Right cardiac atrium (tissue), 5 donors: Measurements from ENCODE around the gene CHMP1A. TPM values are rescaled to one million over a fixed set of nuclear protein-coding genes. Genes with fewer than 3 reads are reported as not detected.
"Not testable (repeated sequence)": the region's sequence is repeated elsewhere in the genome, so short reads cannot be mapped to it uniquely, and the experiment has no call there.

Experiments used
- ATAC-seq, 2 donors: fragments of 200-7000 bp; cut with Tn5 transposase; one replicate each; pipeline versions ENCODE4 v1.8.0 to v1.9.1; 2020; ENCODE audit warnings: moderate library complexity in 2 of 2, mild to moderate bottlenecking in 1 of 2
- DNase-seq, 3 donors: peaks; one replicate each; pipeline ENCODE4 v3.0.0-alpha.2; 2020
- H3K27ac ChIP-seq: one replicate; pipeline ENCODE4 v1.5.1; 2013; ENCODE audit warnings: mild to moderate bottlenecking, low read length, control low read depth, moderate library complexity
- H3K27me3 ChIP-seq: one replicate; pipeline ENCODE4 v1.6.1; 2013; ENCODE audit not compliant: control insufficient read depth, insufficient read depth
- H3K4me1 ChIP-seq: one replicate; pipeline ENCODE4 v1.6.1; 2013; ENCODE audit warnings: low read length; ENCODE audit not compliant: control insufficient read depth, insufficient read depth
- H3K4me3 ChIP-seq: one replicate; pipeline ENCODE4 v1.5.1; 2013; ENCODE audit warnings: low read length, control low read depth
- H3K9me3 ChIP-seq: one replicate; pipeline ENCODE4 v1.6.1; 2013; ENCODE audit warnings: low read length; ENCODE audit not compliant: control insufficient read depth
- WGBS: extraction: QIAGEN DNeasy Blood & Tissue Kit; methylation state at CpG from one replicate; pipeline ENCODE4 v1.1.7; 2013; 5-methylcytosine and 5-hydroxymethylcytosine counted together
- intact Hi-C, 4 donors: fragments of 100-400 bp; cut with DNase I; formaldehyde crosslinking; loops; one replicate each; pipeline versions ENCODE4 v1.11.0 to v1.14.0; 2022 to 2023
- long read RNA-seq, 4 donors: library from polyadenylated mRNA; unstranded; transcript quantifications; one replicate each; pipeline ENCODE4 v2.0.0, GENCODE V29; 2020 to 2021
- polyA plus RNA-seq: library from polyadenylated mRNA; stranded (reverse); fragments of 200-250 nt; gene quantifications from one replicate; pipeline ENCODE4 v1.2.3, GENCODE V29; 2013
- total RNA-seq, 4 donors: library from RNA; stranded (reverse); fragmentation: NEBNext Ultra II Directional; extraction: Animal tissue kit (Norgen Biotek cat#: 25700); gene quantifications; one replicate each; pipeline ENCODE4 v1.2.1, GENCODE V29; 2021
- donor health status: healthy with polysubstance abuse.
- donor health status: DM: no; HTN: yes; CAD: no.
- donor health status: DM: no; HTN: no; CAD: no.
- donor health status: DM: no; HTN: yes; CAD: no; lungs with severe emphysema.
- donor health status: DM: yes; HTN: yes; CAD: no.

CHMP1A gene
- 10 to 100 TPM; 36.2 to 48.8 (median 38.7) TPM for total RNA-seq
- polyA plus RNA-seq = 35.1 TPM
- long read RNA-seq, donor 1, transcript CHMP1A-202 (6 exons, 2,295 nt) = major isoform, 7 of 140 reads
- long read RNA-seq, donor 1, partial matches to known transcripts = 1 of 140 reads
- long read RNA-seq, donor 1, other reads (novel, unspliced or antisense) = 127 of 140 reads
- long read RNA-seq, donor 2, partial matches to known transcripts = 1 of 96 reads
- long read RNA-seq, donor 2, other reads (novel, unspliced or antisense) = 88 of 96 reads
- long read RNA-seq, donor 3, transcript CHMP1A-206 (4 exons, 812 nt) = minor isoform, 7 of 492 reads
- long read RNA-seq, donor 3, transcript CHMP1A-202 (6 exons, 2,295 nt) = major isoform, 20 of 492 reads
- long read RNA-seq, donor 3, transcript CHMP1A-204 (2 exons, 2,007 nt) = minor isoform, 6 of 492 reads
- long read RNA-seq, donor 3, partial matches to known transcripts = 6 of 492 reads
- long read RNA-seq, donor 3, other reads (novel, unspliced or antisense) = 453 of 492 reads
- long read RNA-seq, donor 4, partial matches to known transcripts = 3 of 108 reads
- long read RNA-seq, donor 4, other reads (novel, unspliced or antisense) = 99 of 108 reads

DNA sequence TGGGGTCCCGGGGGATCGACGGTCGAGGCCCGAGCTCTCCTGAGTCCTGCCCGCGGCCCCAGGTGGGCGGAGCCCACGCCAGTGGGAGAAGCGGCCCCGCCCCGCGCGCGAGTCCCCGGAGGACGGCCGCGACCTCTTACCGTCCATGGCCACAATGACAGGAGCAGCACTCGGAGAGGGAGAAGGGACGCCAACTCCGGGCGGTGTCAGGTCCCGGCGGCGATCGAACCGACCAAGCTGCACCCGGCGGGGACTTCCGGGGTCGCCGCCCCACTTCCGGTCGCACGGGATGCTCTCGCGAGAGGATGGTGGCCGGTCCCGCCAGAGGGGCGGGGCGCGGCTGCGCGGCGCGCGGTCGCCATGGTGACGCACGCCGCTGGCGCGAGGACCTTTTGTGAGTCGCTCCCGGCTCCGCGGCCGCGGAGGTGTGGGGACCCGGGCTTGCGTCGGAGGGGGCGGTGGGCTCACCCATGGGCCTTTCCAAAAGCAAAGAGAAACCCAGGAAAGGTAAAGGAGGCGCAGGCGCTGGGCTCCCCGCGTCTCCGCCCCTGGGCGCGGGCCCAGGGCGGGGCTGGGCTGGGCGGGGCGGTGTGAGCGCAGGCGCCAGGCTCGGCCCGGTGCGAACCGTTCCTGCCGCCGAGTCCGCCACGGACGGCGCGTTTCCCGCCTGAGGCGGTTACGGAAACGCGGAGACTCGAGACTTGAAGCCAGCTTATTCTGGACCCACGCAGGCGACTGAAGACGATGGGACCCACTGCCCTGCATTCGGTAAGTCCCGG is at the start of gene CHMP1A, which contains the start of gene SPATA33:
CHMP1A (minus strand) TSS at position 267 of the 779 bp plus-strand sequence; CDS start at position 147, 120 bp downstream.
SPATA33 (plus strand) TSS at position 395 of the 779 bp plus-strand sequence; CDS start at position 471, 76 bp downstream.
- Histone ChIP-seq H3K27ac (peak within 1 kb of the TSS; percentile 82), H3K4me1 (peaks cover 9% of the 10 kb centered on the region), H3K4me3 (peak within 1 kb of the TSS; percentile 90), H3K27me3 (no peaks in the 10 kb centered on the region), H3K9me3 (no peaks in the 10 kb centered on the region)
- DNase-seq (peak; percentile 92 to 97 (median 96)), ATAC-seq (peak; percentile 97)
- WGBS = under 1% methylated on average over 99 of the region's 99 CpGs
- intact Hi-C loops = no loop called here

- Histone ChIP-seq H3K4me3 (no peak overlapping the region), H3K27me3 (no peaks in the 10 kb centered on the region), H3K27ac (no peak overlapping the region), H3K9me3 (no peaks in the 10 kb centered on the region), H3K4me1 (no peaks in the 10 kb centered on the region)
- WGBS = 72% methylated on average over 14 of the region's 14 CpGs
- intact Hi-C loops = loop anchor here in 2 of 4 donors (5.0 to 10.0 kb wide), 3 partner anchors 86 to 158 kb away; no protein-coding TSS in a partner anchor
- peak in 2 of 3 donors; percentile 48 to 64 for DNase-seq
- no peak for ATAC-seq
These were observed 49.2 kb upstream of the CHMP1A start for GRCh38 chr16:89706518-89707260.

GRCh38 chr16:89705006-89705405 is 47.5 kb upstream of the CHMP1A start:
- peak in 1 of 3 donors; percentile 32 for DNase-seq
- Histone ChIP-seq H3K9me3 (no peaks in the 10 kb centered on the region), H3K27me3 (no peaks in the 10 kb centered on the region), H3K4me1 (peaks cover 3% of the 10 kb centered on the region), H3K27ac (no peak overlapping the region), H3K4me3 (no peak overlapping the region)
- intact Hi-C loops = loop anchor here in 2 of 4 donors (5.0 to 10.0 kb wide), 3 partner anchors 87 to 160 kb away; no protein-coding TSS in a partner anchor
- WGBS = 67% methylated on average over 15 of the region's 15 CpGs
- ATAC-seq = no peak

DNA sequence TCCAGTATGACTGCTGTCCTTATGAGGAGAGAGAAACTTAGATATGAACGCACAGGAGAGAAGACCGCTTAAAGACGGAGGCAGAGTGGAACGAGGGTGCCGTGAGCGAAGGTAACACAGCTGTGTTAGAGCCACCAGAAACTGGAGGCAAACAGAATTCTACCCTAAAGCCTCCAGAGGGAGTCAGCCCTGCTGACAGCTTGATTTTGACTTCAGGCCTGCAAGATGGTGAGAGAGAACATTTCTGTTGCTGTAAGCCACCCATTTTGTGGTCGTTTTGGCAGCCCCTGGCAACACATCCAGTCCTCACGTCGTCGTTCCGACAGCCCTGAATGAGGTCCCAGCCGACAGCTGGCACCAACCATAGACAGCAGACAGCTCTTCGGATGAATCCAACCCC is 46.8 kb upstream of the CHMP1A start:
- ATAC-seq = no peak
- DNase-seq = peak in 1 of 3 donors; percentile 14

DNA sequence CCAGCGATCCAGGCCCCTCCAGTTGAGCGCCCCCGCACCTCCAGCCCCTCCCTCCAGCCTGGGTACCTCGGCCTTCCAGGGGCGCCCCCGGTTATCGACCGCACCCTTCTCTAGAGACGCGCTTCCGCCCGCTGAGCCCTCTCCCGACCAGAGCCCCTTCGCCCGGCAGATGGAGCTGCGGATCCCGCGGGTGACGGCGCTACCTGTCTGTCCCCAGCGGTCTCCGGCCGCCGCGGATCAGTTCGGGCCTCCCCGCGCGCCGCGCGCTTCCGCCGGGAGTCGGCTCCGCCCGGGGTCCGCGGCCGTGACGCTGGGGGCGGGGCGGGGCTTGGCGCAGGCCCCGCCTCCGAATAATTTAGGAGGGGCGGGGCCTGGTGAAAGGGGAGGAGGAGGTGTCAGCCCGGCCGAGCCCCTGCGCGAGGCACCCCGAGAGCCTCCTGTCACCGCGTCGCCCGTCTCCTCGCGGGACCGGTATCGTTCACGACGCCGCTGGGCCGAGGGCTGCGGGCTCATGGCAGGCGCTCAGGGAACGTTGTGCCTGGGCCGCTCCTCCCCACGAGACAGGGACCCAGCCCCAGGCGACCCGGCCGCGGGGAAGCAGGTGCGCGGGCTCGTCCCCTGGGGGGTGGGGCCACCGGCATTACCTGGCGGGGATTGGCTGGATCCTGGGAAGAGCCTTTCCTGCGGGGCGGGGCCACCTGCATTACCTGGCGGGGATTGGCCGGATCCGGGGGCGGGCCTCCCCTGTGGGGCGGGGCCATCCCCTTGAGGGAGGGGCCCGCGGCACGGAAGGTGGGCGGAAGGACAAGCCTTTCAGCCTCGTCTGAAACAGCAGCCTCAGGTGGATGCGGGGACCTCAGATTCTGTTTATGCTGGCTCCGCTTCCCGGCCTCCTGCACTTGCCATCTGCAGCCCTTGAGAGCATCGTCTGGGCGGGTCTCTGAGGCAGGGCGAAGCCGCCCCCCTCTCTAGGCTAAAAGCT is 44.2 kb upstream of the CHMP1A start, which contains the start of gene SPATA2L:
SPATA2L (minus strand) TSS at position 281 of the 982 bp plus-strand sequence. CDS start 473 bp downstream, outside the sequence.
- 2% methylated on average over 97 of the region's 97 CpGs for WGBS
- H3K27me3 ChIP-seq = no peaks in the 10 kb centered on the region
- DNase-seq (peak; percentile 85 to 96 (median 94)), ATAC-seq (peak; percentile 74 to 81)
- H3K4me3 ChIP-seq = peak within 1 kb of the TSS; percentile 65
- intact Hi-C loops = loop anchor here in 3 of 4 donors (5.0 to 10.0 kb wide), 3 partner anchors 93 to 163 kb away; no protein-coding TSS in a partner anchor
- peaks cover 3% of the 10 kb centered on the region for H3K4me1 ChIP-seq
- peak within 1 kb of the TSS; percentile 27 for H3K27ac ChIP-seq
- no peaks in the 10 kb centered on the region for H3K9me3 ChIP-seq

More for the DNA sequence above, 46.8 kb upstream of the CHMP1A start:
- Histone ChIP-seq H3K27ac (no peak overlapping the region), H3K4me3 (no peak overlapping the region), H3K4me1 (peaks cover 3% of the 10 kb centered on the region), H3K9me3 (no peaks in the 10 kb centered on the region), H3K27me3 (no peaks in the 10 kb centered on the region)
- intact Hi-C loops = loop anchor here in 3 of 4 donors (5.0 to 10.0 kb wide), 3 partner anchors 91 to 161 kb away; no protein-coding TSS in a partner anchor
- 76% methylated on average over 13 of the region's 13 CpGs for WGBS

- H3K27me3 ChIP-seq = no peaks in the 10 kb centered on the region
- DNase-seq = peak; percentile 36 to 77 (median 74)
- intact Hi-C loops = loop anchor here in 3 of 4 donors (5.0 to 10.0 kb wide), 3 partner anchors 94 to 164 kb away; no protein-coding TSS in a partner anchor
- H3K27ac ChIP-seq = peak overlapping the region; percentile 27
- 2% methylated on average over 78 of the region's 78 CpGs for WGBS
- peak overlapping the region; percentile 65 for H3K4me3 ChIP-seq
- H3K4me1 ChIP-seq = peaks cover 3% of the 10 kb centered on the region
- peak; percentile 8 to 18 for ATAC-seq
- no peaks in the 10 kb centered on the region for H3K9me3 ChIP-seq
These were observed 43.3 kb upstream of the CHMP1A start for GRCh38 chr16:89700649-89701424.

DNA sequence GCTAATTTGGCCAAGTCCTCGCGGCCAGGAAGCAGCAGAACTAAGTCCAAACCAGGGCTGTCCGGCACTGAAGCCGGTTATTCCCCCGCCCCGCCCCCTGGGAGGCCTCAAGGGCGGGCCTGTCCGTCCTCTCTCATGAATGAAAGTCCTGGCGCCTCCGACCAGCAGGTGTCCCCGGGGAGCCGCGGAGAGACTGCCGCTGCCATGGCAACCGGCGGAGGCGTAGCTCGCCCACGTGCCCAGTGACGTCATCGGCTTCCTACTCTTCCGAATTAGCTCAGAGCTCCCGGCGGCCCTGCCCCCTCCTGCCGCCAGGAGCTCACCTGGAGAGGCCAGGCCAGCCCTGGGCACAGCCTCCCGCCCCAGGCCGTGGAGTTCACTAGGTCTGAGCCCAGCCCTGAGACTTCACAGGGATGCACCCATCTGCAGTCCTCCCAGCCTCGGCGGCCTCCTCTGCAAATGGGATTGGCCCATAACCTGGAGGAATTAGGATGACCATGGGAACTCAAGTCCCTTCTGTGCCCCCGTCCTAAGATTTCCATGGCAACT is 42.7 kb upstream of the CHMP1A start:
- H3K27ac ChIP-seq = peak overlapping the region; percentile 27
- H3K9me3 ChIP-seq = no peaks in the 10 kb centered on the region

GRCh38 chr16:89699629-89700099 is 42.2 kb upstream of the CHMP1A start:
- DNase-seq, H3K4me1 ChIP-seq, H3K27me3 ChIP-seq, H3K9me3 ChIP-seq, ATAC-seq, H3K4me3 ChIP-seq, H3K27ac ChIP-seq: not testable (repeated sequence)
- intact Hi-C loops = loop anchor here in 3 of 4 donors (5.0 to 10.0 kb wide), 3 partner anchors 95 to 165 kb away; no protein-coding TSS in a partner anchor
- whole genome bisulfite sequencing = 56% methylated on average over 18 of the region's 18 CpGs

More for the DNA sequence above, 42.7 kb upstream of the CHMP1A start:
- ATAC-seq = peak; percentile 82
- Histone ChIP-seq H3K27me3 (no peaks in the 10 kb centered on the region), H3K4me1 (peaks cover 3% of the 10 kb centered on the region), H3K4me3 (peak overlapping the region; percentile 65)
- peak; percentile 99 for DNase-seq
- intact Hi-C loops = loop anchor here in 3 of 4 donors (5.0 to 10.0 kb wide), 3 partner anchors 95 to 165 kb away; no protein-coding TSS in a partner anchor
- under 1% methylated on average over 30 of the region's 30 CpGs for WGBS
